Calu3 (cell line): Measurements from ENCODE around the gene FAM89A. TPM values are rescaled to one million over a fixed set of nuclear protein-coding genes. Genes with fewer than 3 reads are reported as not detected.

Source experiments
- BruUV-seq: library from RNA; stranded (reverse); fragments of 400-500 nt; replicated peaks from 2 replicates; lab custom pipeline; 2021; lab: Mats Ljungman, UMichigan
- CTCF ChIA-PET: fragments of 300-600 bp; sonication (Branson Sonifier 250); formaldehyde crosslinking; loops from one replicate; lab custom pipeline; 2022; ENCODE audit warnings: antibody characterized with exemption; lab: Charles Lee
- DNase-seq: peaks from one replicate; pipeline ENCODE4 v3.0.0; 2022
- H3K27ac Mint-ChIP-seq: one replicate; pipeline ENCODE4 v1.8.0; 2022; ENCODE audit warnings: mixed read lengths; ENCODE audit not compliant: unreplicated experiment
- H3K27me3 Mint-ChIP-seq: one replicate; pipeline ENCODE4 v1.8.0; 2022; ENCODE audit warnings: mixed read lengths; ENCODE audit not compliant: unreplicated experiment
- H3K36me3 Mint-ChIP-seq: one replicate; pipeline ENCODE4 v1.8.0; 2022; ENCODE audit warnings: mild to moderate bottlenecking, moderate library complexity, mixed read lengths; ENCODE audit not compliant: insufficient read depth, unreplicated experiment
- H3K4me1 Mint-ChIP-seq: one replicate; pipeline ENCODE4 v1.8.0; 2022; ENCODE audit warnings: mild to moderate bottlenecking, low read depth, mixed read lengths; ENCODE audit not compliant: unreplicated experiment
- H3K4me3 Mint-ChIP-seq: one replicate; pipeline ENCODE4 v1.8.0; 2022; ENCODE audit warnings: mild to moderate bottlenecking, low read depth, moderate library complexity, mixed read lengths; ENCODE audit not compliant: unreplicated experiment
- H3K9me3 Mint-ChIP-seq: one replicate; pipeline ENCODE4 v1.8.0; 2022; ENCODE audit warnings: low read depth, mixed read lengths; ENCODE audit not compliant: unreplicated experiment
- CTCF ChIP-seq: fragments of 200-600 bp; IDR thresholded peaks from one replicate; pipeline ENCODE4 v1.8.0; 2022; ENCODE audit warnings: antibody characterized with exemption; ENCODE audit not compliant: unreplicated experiment
- intact Hi-C: fragments of 100-400 bp; cut with micrococcal nuclease; formaldehyde crosslinking; loops from one replicate; pipeline ENCODE4 v1.10.0; 2022; ENCODE audit not compliant: unreplicated experiment
- total RNA-seq: library from RNA; stranded (reverse); gene quantifications from 2 replicates; pipeline ENCODE4 v1.2.3, GENCODE V29; 2022

FAM89A gene
- total RNA-seq, 1 experiment from 2014 or later, result 12.3 TPM

GRCh38 chr1:231076802-231077201, 36.7 kb upstream of the FAM89A start:
- no peaks in the 10 kb centered on the region for H3K36me3 Mint-ChIP-seq
- H3K27me3 Mint-ChIP-seq, result peaks cover 48% of the 10 kb centered on the region
- intact Hi-C loops, result no loop called here
- no peak overlapping the region for H3K27ac Mint-ChIP-seq
- no peaks in the 10 kb centered on the region for H3K4me1 Mint-ChIP-seq
- no peak overlapping the region for H3K4me3 Mint-ChIP-seq
- CTCF ChIA-PET, result no interaction called here
- no peak for TF ChIP-seq CTCF
- BruUV-seq, result no TSS peak
- no peaks in the 10 kb centered on the region for H3K9me3 Mint-ChIP-seq
- no peak for DNase-seq

GRCh38 chr1:231075497-231075896, 35.4 kb upstream of the FAM89A start:
- no peak for DNase-seq
- no peak overlapping the region for H3K4me3 Mint-ChIP-seq
- no peak for TF ChIP-seq CTCF
- H3K9me3 Mint-ChIP-seq, result no peaks in the 10 kb centered on the region
- no peaks in the 10 kb centered on the region for H3K36me3 Mint-ChIP-seq
- intact Hi-C loops, result no loop called here
- peaks cover 45% of the 10 kb centered on the region for H3K27me3 Mint-ChIP-seq
- BruUV-seq, result no TSS peak
- no peak overlapping the region for H3K27ac Mint-ChIP-seq
- no peaks in the 10 kb centered on the region for H3K4me1 Mint-ChIP-seq
- CTCF ChIA-PET, result no interaction called here

GRCh38 chr1:231075020-231075419, 35.0 kb upstream of the FAM89A start:
- no peaks in the 10 kb centered on the region for H3K36me3 Mint-ChIP-seq
- no peak for DNase-seq
- no peak for TF ChIP-seq CTCF
- H3K27ac Mint-ChIP-seq, result no peak overlapping the region
- no TSS peak for BruUV-seq
- intact Hi-C loops, result no loop called here
- CTCF ChIA-PET, result interaction anchor here (1.0 kb wide), 1 partner anchor 15 kb away, joined by 3 read pairs; no protein-coding TSS in a partner anchor
- H3K27me3 Mint-ChIP-seq, result peaks cover 40% of the 10 kb centered on the region
- H3K9me3 Mint-ChIP-seq, result no peaks in the 10 kb centered on the region
- no peaks in the 10 kb centered on the region for H3K4me1 Mint-ChIP-seq
- H3K4me3 Mint-ChIP-seq, result no peak overlapping the region

GRCh38 chr1:231074046-231074445, 34.0 kb upstream of the FAM89A start:
- intact Hi-C loops, result no loop called here
- CTCF ChIA-PET, result interaction anchor here (1.0 kb wide), 1 partner anchor 16 kb away, joined by 3 read pairs; no protein-coding TSS in a partner anchor
- H3K27ac Mint-ChIP-seq, result no peak overlapping the region
- no peaks in the 10 kb centered on the region for H3K4me1 Mint-ChIP-seq
- no peak overlapping the region for H3K4me3 Mint-ChIP-seq
- peaks cover 30% of the 10 kb centered on the region for H3K27me3 Mint-ChIP-seq
- DNase-seq, result no peak
- H3K36me3 Mint-ChIP-seq, result no peaks in the 10 kb centered on the region
- H3K9me3 Mint-ChIP-seq, result no peaks in the 10 kb centered on the region
- BruUV-seq, result no TSS peak
- no peak for TF ChIP-seq CTCF
